SHP77 (cell line): ENCODE measurements around the gene LRP5.

Experiments used
- DNase-seq, 2 experiments: peaks; one replicate each; lab custom pipeline; 2025; lab: John Stamatoyannopoulos, UW

Gene LRP5

GRCh38 chr11:68309621-68310185 lies 2.7 kb upstream of the LRP5 start:
- DNase-seq, result no peak

- DNase-seq, result no peak
These were observed 953 bp upstream of the LRP5 start for GRCh38 chr11:68311160-68312116.

- DNase-seq, result no peak
These were observed 586 bp downstream of the LRP5 start for GRCh38 chr11:68312780-68313573.

- peak in 1 of 2 experiments; percentile 25 for DNase-seq
These were observed 1.3 kb downstream of the LRP5 start for GRCh38 chr11:68313574-68314202.

GRCh38 chr11:68314203-68315170 lies 2.1 kb downstream of the LRP5 start:
- DNase-seq, result peak in 1 of 2 experiments; percentile 39

GRCh38 chr11:68315171-68315920 lies 3.0 kb downstream of the LRP5 start:
- DNase-seq, result no peak

- no peak for DNase-seq
These were observed 4.9 kb downstream of the LRP5 start for GRCh38 chr11:68317147-68317785.

GRCh38 chr11:68321293-68322051 lies 9.1 kb downstream of the LRP5 start:
- no peak for DNase-seq

- DNase-seq, result no peak
These were observed 9.7 kb downstream of the LRP5 start for GRCh38 chr11:68322052-68322430.

- DNase-seq, result no peak
These were observed 11.8 kb downstream of the LRP5 start for GRCh38 chr11:68324241-68324640.

- DNase-seq, result no peak
These were observed 12.3 kb downstream of the LRP5 start for GRCh38 chr11:68324695-68325094.

- no peak for DNase-seq
These were observed 13.0 kb downstream of the LRP5 start for GRCh38 chr11:68325183-68325906.

- DNase-seq, result no peak
These were observed 13.5 kb downstream of the LRP5 start for GRCh38 chr11:68325907-68326220.

GRCh38 chr11:68326334-68327215 lies 14.2 kb downstream of the LRP5 start:
- no peak for DNase-seq

- DNase-seq, result no peak
These were observed 15.4 kb downstream of the LRP5 start for GRCh38 chr11:68327586-68328370.

- DNase-seq, result no peak
These were observed 16.1 kb downstream of the LRP5 start for GRCh38 chr11:68328374-68329091.
